Germinal center (tissue), 1 donor: Measurements from ENCODE around the gene APOC1.
"Not testable (repeated sequence)": the region's sequence is repeated elsewhere in the genome, so short reads cannot be mapped to it uniquely, and the experiment has no call there.

ENCODE experiments used
- DNase-seq: peaks from one replicate; pipeline ENCODE4 v3.0.0; 2012; ENCODE audit warnings: mixed read lengths, low spot score

Gene APOC1

GRCh38 chr19:44889830-44890365, 24.5 kb upstream of the APOC1 start:
- no peak for DNase-seq

- DNase-seq, result peak; percentile 99
Observed at GRCh38 chr19:44890366-44891015, 23.9 kb upstream of the APOC1 start.

- DNase-seq, result no peak
Observed at GRCh38 chr19:44891016-44891882, 23.2 kb upstream of the APOC1 start, which contains the start of gene TOMM40. TSS of gene TOMM40 (plus strand) at chr19:44891254. CDS start at chr19:44891416, 162 bp downstream.

GRCh38 chr19:44892932-44893331, 21.5 kb upstream of the APOC1 start:
- DNase-seq, result no peak

- DNase-seq, result no peak
Observed at GRCh38 chr19:44893332-44894051, 20.9 kb upstream of the APOC1 start.

- no peak for DNase-seq
Observed at GRCh38 chr19:44894052-44894400, 20.4 kb upstream of the APOC1 start.

- DNase-seq, result no peak
Observed at GRCh38 chr19:44894946-44895345, 19.5 kb upstream of the APOC1 start.

- no peak for DNase-seq
Observed at GRCh38 chr19:44897835-44898234, 16.6 kb upstream of the APOC1 start.

GRCh38 chr19:44900328-44901244, 13.8 kb upstream of the APOC1 start:
- no peak for DNase-seq

- DNase-seq, result no peak
Observed at GRCh38 chr19:44903216-44903601, 11.2 kb upstream of the APOC1 start.

GRCh38 chr19:44903602-44904425, 10.6 kb upstream of the APOC1 start:
- DNase-seq, result peak; percentile 71

- DNase-seq, result no peak
Observed at GRCh38 chr19:44904426-44904994, 9.9 kb upstream of the APOC1 start.

GRCh38 chr19:44905437-44906160, 8.8 kb upstream of the APOC1 start, which contains the start of gene APOE:
TSS of gene APOE (plus strand) at chr19:44905796. CDS start at chr19:44906625, 829 bp downstream.
- no peak for DNase-seq

- no peak for DNase-seq
Observed at GRCh38 chr19:44907613-44908012, 6.8 kb upstream of the APOC1 start.

- DNase-seq, result no peak
Observed at GRCh38 chr19:44908074-44908835, 6.2 kb upstream of the APOC1 start.

- no peak for DNase-seq
Observed at GRCh38 chr19:44908836-44909261, 5.6 kb upstream of the APOC1 start.

- no peak for DNase-seq
Observed at GRCh38 chr19:44909775-44910174, 4.6 kb upstream of the APOC1 start.

GRCh38 chr19:44911896-44912295, 2.5 kb upstream of the APOC1 start:
- DNase-seq, result not testable (repeated sequence)

GRCh38 chr19:44912854-44913253, 1.6 kb upstream of the APOC1 start:
- no peak for DNase-seq
